ENCODE data around the gene TINCR. TPM values are rescaled to one million over a fixed set of nuclear protein-coding genes. Genes with fewer than 3 reads are reported as not detected.

TINCR gene
- total RNA-seq, 1 donor from 2014 or later, result 8.1 TPM

Small RNA genes lying within 50 kb of the gene (small RNA-seq; reads per million reads assigned to genes)
- gene SNRPEP4 (ENCODE audit: low replicate concordance), result not detected

Other genes starting within 250 kb of the TINCR start
- 166 TPM for gene PTPRS, start 227.1 kb downstream of the TINCR start, total RNA-seq
- not detected for gene ZNRF4, start 112.5 kb downstream of the TINCR start, total RNA-seq
- 39.3 TPM for gene SAFB2, start 54.8 kb upstream of the TINCR start, total RNA-seq
- gene SAFB, start 55.1 kb upstream of the TINCR start, total RNA-seq, result 91.5 TPM
- gene MICOS13, start 112.6 kb upstream of the TINCR start, total RNA-seq, result 49.1 TPM
- 6.4 TPM for gene HSD11B1L, start 113.1 kb upstream of the TINCR start, total RNA-seq
- gene RPL36, start 122.3 kb upstream of the TINCR start, total RNA-seq, result 293 TPM
- gene LONP1, start 152.2 kb upstream of the TINCR start, total RNA-seq, result 55.7 TPM
- gene CATSPERD, start 152.7 kb upstream of the TINCR start, total RNA-seq, result not detected
- gene PRR22, start 216.8 kb upstream of the TINCR start, total RNA-seq, result not detected
- 27.1 TPM for gene DUS3L, start 223.2 kb upstream of the TINCR start, total RNA-seq
- not detected for gene NRTN, start 237.1 kb upstream of the TINCR start, total RNA-seq

All from tongue (tissue), 2 donors.